H1 (cell line): Measurements from ENCODE around the gene ZIM2. TPM values are rescaled to one million over a fixed set of nuclear protein-coding genes. Genes with fewer than 3 reads are reported as not detected.

Experiments
- CTCF ChIA-PET: fragments of 300-600 bp; sonication (Branson Sonifier 250); formaldehyde crosslinking; loops from one replicate; lab custom pipeline; 2021; ENCODE audit not compliant: partially characterized antibody; lab: Charles Lee
- POLR2A ChIA-PET: fragments of 300-600 bp; sonication (Branson Sonifier 250); formaldehyde crosslinking; loops from one replicate; lab custom pipeline; 2021; ENCODE audit warnings: inconsistent platforms; ENCODE audit not compliant: partially characterized antibody; lab: Charles Lee
- DNase-seq, 2 experiments: peaks; one replicate each; pipeline versions ENCODE4 v3.0.0 to v3.0.0-alpha.2; 2010 to 2022; ENCODE audit warnings: low spot score in 2 of 2, low read depth in 1 of 2, mixed read lengths in 1 of 2
- FAIRE-seq: peaks from 2 replicates; lab custom pipeline; 2011; peaks lifted over from hg19 to GRCh38; lab: Jason Lieb, UNC
- H2AFZ ChIP-seq: 2 replicates; pipeline ENCODE4 v1.8.1; 2012; ENCODE audit warnings: low read length, inconsistent platforms
- H2AK5ac ChIP-seq: 2 replicates; pipeline ENCODE4 v1.6.1; 2013; ENCODE audit warnings: low read depth, low read length
- H2BK120ac ChIP-seq: replicated peaks from 2 replicates; pipeline ENCODE3; 2013; ENCODE audit warnings: low read depth, low read length, inconsistent platforms
- H2BK12ac ChIP-seq: 2 replicates; pipeline ENCODE4 v1.6.1; 2013; ENCODE audit warnings: low read depth, low read length
- H2BK15ac ChIP-seq: 2 replicates; pipeline ENCODE4 v1.6.1; 2013; ENCODE audit warnings: low read length
- H2BK20ac ChIP-seq: 2 replicates; pipeline ENCODE4 v1.6.1; 2013; ENCODE audit warnings: low read length
- H2BK5ac ChIP-seq: 2 replicates; pipeline ENCODE4 v1.6.1; 2013; ENCODE audit warnings: low read depth, low read length
- H3K14ac ChIP-seq: 2 replicates; pipeline ENCODE4 v1.6.1; 2013; ENCODE audit warnings: inconsistent platforms; ENCODE audit not compliant: insufficient read length
- H3K18ac ChIP-seq: 2 replicates; pipeline ENCODE4 v1.6.1; 2013; ENCODE audit warnings: low read length; ENCODE audit errors: extremely low read depth
- H3K23ac ChIP-seq: 2 replicates; pipeline ENCODE4 v1.6.1; 2013; ENCODE audit warnings: inconsistent platforms; ENCODE audit not compliant: insufficient read length
- H3K23me2 ChIP-seq: 2 replicates; pipeline ENCODE4 v1.6.1; 2013; ENCODE audit warnings: low read depth, low read length
- H3K27ac ChIP-seq: 2 replicates; pipeline ENCODE4 v1.6.1; 2011; ENCODE audit warnings: low read depth, low read length, inconsistent platforms
- H3K27me3 ChIP-seq, 4 experiments: replicated peaks in 1 of 4; 1 replicate in 1 of 4; 2 replicates in 3 of 4; pipeline versions ENCODE4 v1.6.1 to v1.8.1; 2011 to 2013; ENCODE audit warnings: low read length in 3 of 4, mild to moderate bottlenecking in 3 of 4, inconsistent platforms in 2 of 4, mixed read lengths in 2 of 4, moderate library complexity in 1 of 4; ENCODE audit not compliant: control insufficient read depth in 3 of 4, insufficient read depth in 3 of 4; ENCODE audit errors: extremely low read depth in 1 of 4
- H3K36me3 ChIP-seq, 4 experiments: 2 replicates each; pipeline versions ENCODE4 v1.6.1 to v1.8.1; 2011 to 2013; ENCODE audit warnings: mild to moderate bottlenecking in 4 of 4, low read length in 3 of 4, moderate library complexity in 2 of 4, control low read depth in 1 of 4, inconsistent platforms in 1 of 4; ENCODE audit not compliant: insufficient read depth in 4 of 4, control insufficient read depth in 2 of 4
- H3K4ac ChIP-seq: replicated peaks from 2 replicates; pipeline ENCODE3; 2013; ENCODE audit warnings: low read length, low read depth, mixed read lengths, inconsistent platforms; ENCODE audit not compliant: insufficient read length
- H3K4me1 ChIP-seq, 4 experiments: replicated peaks in 1 of 4; 1 replicate in 1 of 4; 2 replicates in 3 of 4; pipeline versions ENCODE4 v1.6.1 to v1.8.1; 2011 to 2013; ENCODE audit warnings: low read length in 3 of 4, inconsistent platforms in 2 of 4, mixed read lengths in 1 of 4; ENCODE audit not compliant: insufficient read depth in 4 of 4, control insufficient read depth in 3 of 4
- H3K4me2 ChIP-seq, 2 experiments: 2 replicates each; pipeline versions ENCODE4 v1.6.1 to v1.8.1; 2011 to 2013; ENCODE audit warnings: low read depth in 2 of 2, low read length in 2 of 2, control low read depth in 1 of 2, inconsistent platforms in 1 of 2, mild to moderate bottlenecking in 1 of 2; ENCODE audit not compliant: insufficient read depth in 1 of 2
- H3K4me3 ChIP-seq, 4 experiments: fragments of 200-600, 300-600 bp in 1 of 4; sonication (generic), shearing (Covaris generic), sonication (Bioruptor Twin) in 1 of 4; 2 replicates each; pipeline versions ENCODE4 v1.5.1 to v1.8.1; 2011 to 2016; ENCODE audit warnings: low read length in 4 of 4, low read depth in 3 of 4, control low read depth in 2 of 4, inconsistent platforms in 2 of 4, mild to moderate bottlenecking in 2 of 4, mixed read lengths in 1 of 4, moderate library complexity in 1 of 4; ENCODE audit not compliant: insufficient read depth in 2 of 4; ENCODE audit errors: extremely low read depth in 1 of 4
- H3K56ac ChIP-seq: replicated peaks from 2 replicates; pipeline ENCODE3; 2013; ENCODE audit warnings: low read depth, mild to moderate bottlenecking, mixed read lengths, low read length, inconsistent platforms; ENCODE audit not compliant: insufficient read length
- H3K79me1 ChIP-seq: 2 replicates; pipeline ENCODE4 v1.6.1; 2013; ENCODE audit warnings: low read depth, low read length, control low read depth
- H3K79me2 ChIP-seq, 2 experiments: 2 replicates each; pipeline versions ENCODE4 v1.6.1 to v1.8.1; 2012 to 2013; ENCODE audit warnings: low read length in 2 of 2, mild to moderate bottlenecking in 2 of 2, inconsistent platforms in 1 of 2; ENCODE audit not compliant: insufficient read depth in 2 of 2, control insufficient read depth in 1 of 2
- H3K9ac ChIP-seq, 4 experiments: replicated peaks in 1 of 4; 1 replicate in 1 of 4; 2 replicates in 3 of 4; pipeline versions ENCODE4 v1.6.1 to v1.8.1; 2011 to 2013; ENCODE audit warnings: low read depth in 3 of 4, low read length in 3 of 4, control low read depth in 2 of 4, mild to moderate bottlenecking in 2 of 4, moderate library complexity in 2 of 4, inconsistent platforms in 1 of 4; ENCODE audit errors: extremely low read depth in 1 of 4
- H3K9me3 ChIP-seq, 2 experiments: 2 replicates each; pipeline versions ENCODE4 v1.6.1 to v1.8.1; 2012 to 2013; ENCODE audit warnings: mild to moderate bottlenecking in 2 of 2, moderate library complexity in 2 of 2, control low read depth in 1 of 2, inconsistent platforms in 1 of 2, low read depth in 1 of 2, low read length in 1 of 2, mixed read lengths in 1 of 2; ENCODE audit not compliant: insufficient read depth in 2 of 2
- H4K20me1 ChIP-seq, 2 experiments: replicated peaks in 1 of 2; 2 replicates each; pipeline versions ENCODE3 to v1.8.1; 2011 to 2013; ENCODE audit warnings: inconsistent platforms in 2 of 2, low read length in 2 of 2, mild to moderate bottlenecking in 1 of 2; ENCODE audit not compliant: insufficient read depth in 2 of 2, control insufficient read depth in 1 of 2
- H4K5ac ChIP-seq: 2 replicates; pipeline ENCODE4 v1.6.1; 2013; ENCODE audit warnings: low read length, low read depth, mixed read lengths, inconsistent platforms; ENCODE audit not compliant: insufficient read length
- H4K8ac ChIP-seq: 2 replicates; pipeline ENCODE4 v1.8.0; 2013; ENCODE audit warnings: mild to moderate bottlenecking, moderate library complexity, low read length, inconsistent platforms; ENCODE audit not compliant: insufficient read depth; ENCODE audit errors: extremely low read depth
- H4K91ac ChIP-seq: replicated peaks from 2 replicates; pipeline ENCODE3; 2013; ENCODE audit warnings: low read length, mixed read lengths, inconsistent platforms; ENCODE audit not compliant: insufficient read length
- CTCF ChIP-seq, 3 experiments: IDR thresholded peaks; 1 replicate in 2 of 3; 2 replicates in 1 of 3; pipeline versions ENCODE4 v1.5.1 to v1.6.1; 2011; ENCODE audit warnings: low read length in 3 of 3, mild to moderate bottlenecking in 3 of 3, inconsistent platforms in 2 of 3, low read depth in 1 of 3, moderate library complexity in 1 of 3; ENCODE audit not compliant: insufficient read depth in 1 of 3; ENCODE audit errors: control extremely low read depth in 1 of 3
- HDAC2 ChIP-seq, 2 experiments: fragments of 300-600 bp in 1 of 2; sonication (generic) in 1 of 2; IDR thresholded peaks; 2 replicates each; pipeline ENCODE4 v1.6.1; 2011 to 2012; ENCODE audit warnings: low read depth in 2 of 2, low read length in 2 of 2, mild to moderate bottlenecking in 2 of 2, moderate library complexity in 2 of 2, borderline replicate concordance in 1 of 2, inconsistent platforms in 1 of 2
- JUND ChIP-seq: IDR thresholded peaks from 2 replicates; pipeline ENCODE4 v1.6.1; 2011; ENCODE audit warnings: mild to moderate bottlenecking, improper control_type of control experiment, low read length
- POLR2A ChIP-seq, 2 experiments: IDR thresholded peaks; 1 replicate in 1 of 2; 2 replicates in 1 of 2; pipeline ENCODE4 v1.6.1; 2011; ENCODE audit warnings: low read depth in 2 of 2, low read length in 2 of 2, mild to moderate bottlenecking in 2 of 2; ENCODE audit errors: control extremely low read depth in 1 of 2
- SP2 ChIP-seq: IDR thresholded peaks from 2 replicates; pipeline ENCODE4 v1.6.1; 2012; ENCODE audit warnings: mild to moderate bottlenecking, low read length, inconsistent platforms
- SRF ChIP-seq: IDR thresholded peaks from 2 replicates; pipeline ENCODE4 v1.6.1; 2011; ENCODE audit warnings: mild to moderate bottlenecking, low read depth, low read length, moderate library complexity
- TAF1 ChIP-seq: IDR thresholded peaks from 2 replicates; pipeline ENCODE4 v1.6.1; 2011; ENCODE audit warnings: mild to moderate bottlenecking, low read depth, low read length
- WGBS, 2 experiments: shearing (Covaris generic) in 1 of 2; methylation state at CpG; one replicate each; pipeline versions ENCODE4 v1.1.6 to v1.1.7; 2013 to 2015; ENCODE audit warnings: low lambda C conversion rate in 2 of 2, mixed read lengths in 2 of 2, inconsistent platforms in 1 of 2, low coverage in 1 of 2, missing lambda C conversion rate in 1 of 2; ENCODE audit not compliant: insufficient replicate concordance in 2 of 2, insufficient coverage in 1 of 2, insufficient read length in 1 of 2; ENCODE audit errors: extremely low coverage in 1 of 2, missing lambda C conversion rate in 1 of 2; 5-methylcytosine and 5-hydroxymethylcytosine counted together
- polyA plus RNA-seq, 7 experiments: library from polyadenylated mRNA; depleted of rRNA in 3 of 7; stranded (reverse) in 5 of 7; unstranded in 2 of 7; fragments of >200 nt in 5 of 7; fragments of 200-250 nt in 2 of 7; gene quantifications; 1 replicate in 5 of 7; 2 replicates in 1 of 7; 4 replicates in 1 of 7; pipeline versions ENCODE4 v1.2.1 to v1.2.3, GENCODE V29; 2011 to 2013; ENCODE audit warnings: missing spikeins in 2 of 7, mixed read lengths in 2 of 7
- total RNA-seq: library from RNA; stranded (reverse); fragmentation: NEBNext Ultra II Directional; extraction: Animal tissue kit (Norgen Biotek cat#: 25700); gene quantifications from 2 replicates; pipeline ENCODE4 v1.2.1, GENCODE V29; 2021

Gene ZIM2
- total and polyA plus RNA-seq, 2 of the 8 experiments (the other 6 are each of a cell fraction or from before 2014, with no cell fraction given) = not detected

- Histone ChIP-seq H3K36me3 (no peaks in the 10 kb centered on the region; a peak in 1 of 8 replicates), H2BK15ac (no peak overlapping the region)
- CTCF ChIA-PET = interaction anchor here (0.6 kb wide), 2 partner anchors 17 to 395 kb away, joined by 3 read pairs; no protein-coding TSS in a partner anchor
These were observed 10.9 kb downstream of the ZIM2 start for GRCh38 chr19:56829596-56829995.

More at GRCh38 chr19:56829596-56829995, 10.9 kb downstream of the ZIM2 start:
- H2BK20ac ChIP-seq = no peak overlapping the region
- no peak overlapping the region for H2BK12ac ChIP-seq
- H3K4me3 ChIP-seq = no peak overlapping the region
- TF ChIP-seq POLR2A (IDR thresholded peaks at IDR 0.05; ENCODE audit: control extremely low read depth in 1 of 2, low read depth in 2 of 2, low read length in 2 of 2) (no peak), SP2 (no peak), TAF1 (no peak), SRF (no peak), JUND (no peak), CTCF (IDR thresholded peaks at IDR 0.05; ENCODE audit: control extremely low read depth in 1 of 3, insufficient read depth in 1 of 3, low read depth in 1 of 3, low read length in 3 of 3) (no peak), HDAC2 (IDR thresholded peaks at IDR 0.05; ENCODE audit: borderline replicate concordance in 1 of 2, low read depth in 2 of 2, low read length in 2 of 2) (no peak)
- no peak overlapping the region for H3K14ac ChIP-seq
- no peaks in the 10 kb centered on the region for H3K23me2 ChIP-seq
- no peak overlapping the region for H3K9ac ChIP-seq
- H4K8ac ChIP-seq = no peak overlapping the region
- no peak overlapping the region for H3K18ac ChIP-seq
- H3K4ac ChIP-seq = no peak overlapping the region
- H2AK5ac ChIP-seq = no peak overlapping the region
- H4K91ac ChIP-seq = no peak overlapping the region
- no peaks in the 10 kb centered on the region for H3K4me1 ChIP-seq
- no peak overlapping the region for H3K56ac ChIP-seq
- no peaks in the 10 kb centered on the region for H3K27me3 ChIP-seq
- no peak overlapping the region for H3K27ac ChIP-seq
- no peaks in the 10 kb centered on the region for H4K20me1 ChIP-seq
- H2BK120ac ChIP-seq = no peak overlapping the region
- no peak overlapping the region for H2AFZ ChIP-seq
- WGBS, 2 experiments = 66% methylated on average over 6 of the region's 6 CpGs; no CpG with 5 or more reads in 1 of the 2 experiments
- POLR2A ChIA-PET = no interaction called here
- H3K4me2 ChIP-seq = no peak overlapping the region
- no peak overlapping the region for H2BK5ac ChIP-seq
- DNase-seq = no peak
- peaks cover 71 to 74% of the 10 kb centered on the region in 2 experiments for H3K9me3 ChIP-seq
- H3K23ac ChIP-seq = no peak overlapping the region
- H4K5ac ChIP-seq = no peak overlapping the region
- H3K79me2 ChIP-seq = no peaks in the 10 kb centered on the region
- no peak for FAIRE-seq
- H3K79me1 ChIP-seq = no peaks in the 10 kb centered on the region; the same call in 1 of the 2 replicates
